ENCODE measurements around the gene IL34.
A peak's percentile ranks its signal among the peaks of the same experiment; 100 is the strongest.

Gene IL34

GRCh38 chr16:70689035-70689969 lies 42.9 kb downstream of the IL34 start:
- no peak for DNase-seq (ENCODE audit: low read depth)

DNA sequence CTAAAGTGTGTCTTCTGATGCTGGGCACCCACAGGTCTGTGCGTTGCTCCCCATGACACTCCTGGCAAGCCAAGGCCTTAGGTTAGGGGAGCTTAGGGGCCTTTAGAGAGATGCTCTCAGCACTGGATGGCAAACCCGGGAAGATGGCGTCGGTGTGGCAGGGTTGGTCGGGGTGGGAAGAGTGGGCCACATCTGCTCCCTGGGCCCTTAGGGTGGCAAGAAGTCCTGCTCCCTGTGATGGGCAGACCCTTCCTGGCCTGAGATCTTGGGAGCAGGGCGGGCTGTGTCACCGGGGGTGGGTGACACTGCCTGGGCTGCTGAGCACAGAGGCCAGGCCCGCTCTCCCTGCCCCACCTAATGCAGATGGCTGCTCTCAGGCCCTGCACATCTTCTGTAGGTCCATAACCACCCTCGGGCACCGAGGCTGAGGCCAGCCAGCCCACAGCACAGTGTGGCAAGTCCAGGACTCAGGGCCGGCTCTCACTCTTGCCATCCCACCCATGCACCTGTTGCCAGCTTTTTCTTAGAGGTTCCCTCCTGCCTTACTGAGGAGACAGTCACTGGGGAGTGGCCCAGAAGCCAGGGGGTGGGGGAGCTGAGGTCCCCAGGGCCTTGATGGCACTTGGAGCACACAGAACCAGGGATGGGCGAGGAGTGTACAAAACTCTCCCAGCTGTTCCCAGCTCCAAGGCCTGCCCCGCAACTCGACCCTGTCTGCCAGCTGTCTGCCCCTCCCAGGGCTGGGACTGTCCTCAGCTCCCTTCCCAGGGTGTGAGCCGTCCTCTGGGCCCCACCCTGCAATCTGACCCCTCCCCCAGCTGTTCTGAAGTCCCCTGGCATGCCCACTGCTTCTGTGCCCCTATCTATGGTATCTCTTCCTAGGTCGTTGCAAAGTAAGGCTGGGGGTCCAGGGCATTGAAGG lies 43.9 kb downstream of the IL34 start:
- DNase-seq (ENCODE audit: low read depth), result no peak

DNA sequence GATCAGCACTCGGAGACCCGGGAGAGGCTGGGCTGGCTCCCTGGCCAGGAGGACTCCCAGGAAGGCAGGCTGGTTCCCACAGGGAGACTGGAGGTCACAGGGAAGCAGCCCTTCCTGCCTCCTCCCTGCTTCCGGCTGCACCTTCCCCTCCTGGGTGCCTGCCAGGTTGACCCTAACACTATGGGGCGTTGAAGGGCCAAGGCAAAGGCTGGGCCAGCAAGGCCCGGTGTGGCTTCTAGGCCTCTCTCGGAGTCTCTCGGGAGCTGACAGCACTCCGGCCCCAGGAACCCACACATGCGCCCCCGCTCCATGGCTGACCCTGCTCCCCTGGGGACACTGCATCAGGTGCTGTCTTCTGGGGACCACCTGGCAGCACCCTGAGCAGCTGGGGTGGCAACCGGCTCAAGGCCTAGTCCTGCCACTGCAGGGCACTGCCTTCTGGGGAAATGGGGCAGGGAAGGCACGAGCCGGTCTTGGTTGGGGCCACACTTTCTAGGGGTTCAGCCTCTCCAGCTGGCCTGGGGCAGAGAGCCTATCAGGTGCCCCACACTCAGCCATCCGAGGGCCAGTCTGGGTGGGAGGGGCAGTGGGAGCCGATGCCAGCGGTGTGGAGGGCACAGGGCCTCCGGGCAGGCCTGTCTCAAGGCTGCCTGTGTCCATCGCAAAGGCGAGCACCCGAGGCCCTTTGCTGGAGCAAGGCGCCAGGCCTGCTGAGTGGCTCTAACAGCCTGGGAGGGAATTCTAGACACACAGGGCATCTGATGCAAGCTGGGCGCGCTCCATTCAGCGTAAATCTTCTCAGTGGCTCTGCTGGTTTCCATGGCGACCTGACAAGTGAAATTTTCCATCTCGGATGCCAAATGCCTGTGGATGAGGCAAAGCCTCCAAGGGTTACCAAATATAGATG lies 45.1 kb downstream of the IL34 start:
- DNase-seq (ENCODE audit: low read depth), result no peak

DNA sequence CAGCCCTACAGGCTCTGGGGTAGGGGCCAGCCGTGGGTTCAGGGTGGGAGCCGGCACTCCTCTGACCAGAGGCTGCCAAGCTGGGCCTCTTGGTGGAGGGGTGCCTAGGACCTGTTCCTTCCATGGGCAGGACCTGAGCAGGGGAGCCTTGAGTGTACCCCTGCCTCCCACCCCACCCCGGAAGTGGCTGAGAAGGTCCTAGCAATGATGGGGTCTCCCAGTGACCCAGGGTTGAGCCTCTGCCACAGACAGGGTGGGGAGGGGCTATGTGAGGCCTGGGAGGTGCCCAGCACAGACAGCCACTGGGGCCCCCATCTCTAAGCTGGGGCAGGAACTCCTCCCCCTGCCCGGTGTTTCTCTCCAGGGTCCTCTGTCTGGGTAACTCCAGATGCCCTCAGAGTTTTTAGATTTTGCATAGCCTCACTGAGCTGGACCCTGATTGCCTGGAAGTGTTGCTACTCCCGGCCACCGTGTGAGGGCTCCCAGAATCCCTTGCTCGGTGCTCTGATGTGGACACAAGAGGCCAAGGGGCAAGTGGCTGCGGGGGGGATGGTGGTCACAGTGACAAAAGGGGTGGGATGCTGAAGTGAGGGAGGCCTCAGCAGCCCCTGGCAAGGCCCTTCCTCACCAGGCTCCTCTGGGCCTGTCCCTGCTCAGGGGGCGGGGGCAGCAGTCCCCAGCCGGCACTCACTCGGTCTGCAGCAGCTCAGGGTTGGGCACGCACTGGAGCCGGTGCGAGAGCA lies 45.9 kb downstream of the IL34 start:
- DNase-seq (ENCODE audit: low read depth), result no peak

DNA sequence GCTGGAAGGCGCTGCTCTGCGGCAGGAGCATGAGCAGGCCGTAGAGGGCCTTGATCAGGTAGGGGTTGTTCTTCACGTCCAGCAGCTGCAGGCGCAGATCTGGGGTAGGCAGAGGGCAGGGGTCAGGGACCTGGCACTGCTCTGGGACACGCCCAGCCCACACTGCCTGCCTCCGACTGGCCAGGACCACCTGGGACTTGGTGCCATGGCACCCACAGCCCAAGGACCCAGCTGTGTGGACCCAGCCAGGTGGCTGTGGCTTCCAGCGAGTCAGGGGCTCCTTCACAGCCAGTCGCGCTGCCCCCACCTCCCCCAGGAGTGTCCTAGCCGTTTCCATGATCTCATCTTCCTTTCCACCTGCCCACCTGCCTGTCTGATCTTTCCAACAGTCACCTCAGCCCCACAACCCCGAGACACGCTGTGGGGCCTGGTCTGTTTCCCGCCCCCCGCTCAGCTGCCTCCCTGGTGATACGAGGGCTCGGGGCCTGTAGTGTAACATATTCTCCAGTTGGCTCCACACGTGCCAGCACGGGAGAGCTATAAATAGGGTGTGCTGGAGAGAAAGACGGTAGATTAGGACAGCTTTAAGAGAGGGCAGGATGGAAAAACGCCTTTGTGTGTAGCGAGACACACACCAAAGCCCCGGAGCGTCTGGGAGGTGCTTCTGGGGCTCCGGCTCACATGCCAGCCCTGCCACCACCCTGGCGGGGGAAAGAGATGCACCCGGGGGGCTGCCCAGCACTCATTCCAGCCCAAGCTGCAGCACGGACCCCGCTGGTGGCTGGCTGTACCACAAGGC lies 46.7 kb downstream of the IL34 start:
- DNase-seq (ENCODE audit: low read depth), result no peak

DNA sequence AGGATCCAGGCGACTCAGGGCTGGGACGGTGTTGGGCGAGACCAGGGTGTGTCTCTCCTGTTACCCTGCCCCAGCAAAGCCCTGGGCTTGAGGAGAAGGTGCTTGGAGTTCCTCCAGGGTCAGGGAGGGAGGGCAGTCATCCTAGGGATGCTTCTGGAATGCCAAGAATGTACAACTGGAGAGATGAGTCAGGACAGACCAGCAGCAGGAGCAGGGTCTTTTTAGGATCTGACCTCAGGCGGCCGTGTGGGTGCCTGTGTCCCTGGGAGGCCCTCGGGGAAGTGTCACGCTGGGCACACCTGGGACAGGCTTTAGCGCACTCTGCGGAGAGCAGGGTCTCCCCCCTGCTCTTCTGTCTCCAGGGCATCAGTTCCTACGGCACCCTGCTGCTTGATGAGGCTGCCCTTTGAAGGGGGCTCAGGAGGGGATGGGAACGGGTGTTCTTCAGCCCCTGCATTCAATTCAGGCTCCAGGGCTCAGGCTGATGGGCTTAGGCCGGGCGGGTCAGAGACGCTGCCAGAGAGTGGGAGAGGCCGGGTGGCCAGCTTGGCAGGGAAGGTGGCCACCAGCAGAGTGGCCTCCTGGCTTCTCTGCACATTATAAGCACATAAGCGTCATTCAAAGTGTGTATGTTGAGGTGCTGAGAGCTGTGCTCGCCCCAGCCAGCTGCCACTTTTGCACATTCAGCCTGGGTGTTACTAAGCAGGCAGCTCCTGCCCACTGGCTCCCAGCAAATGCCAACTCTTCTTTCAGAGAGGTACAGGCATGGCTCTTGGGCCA lies 47.9 kb downstream of the IL34 start:
- DNase-seq (ENCODE audit: low read depth), result peak; percentile 95

GRCh38 chr16:70694868-70695218 lies 48.5 kb downstream of the IL34 start:
- no peak for DNase-seq (ENCODE audit: low read depth)

DNA sequence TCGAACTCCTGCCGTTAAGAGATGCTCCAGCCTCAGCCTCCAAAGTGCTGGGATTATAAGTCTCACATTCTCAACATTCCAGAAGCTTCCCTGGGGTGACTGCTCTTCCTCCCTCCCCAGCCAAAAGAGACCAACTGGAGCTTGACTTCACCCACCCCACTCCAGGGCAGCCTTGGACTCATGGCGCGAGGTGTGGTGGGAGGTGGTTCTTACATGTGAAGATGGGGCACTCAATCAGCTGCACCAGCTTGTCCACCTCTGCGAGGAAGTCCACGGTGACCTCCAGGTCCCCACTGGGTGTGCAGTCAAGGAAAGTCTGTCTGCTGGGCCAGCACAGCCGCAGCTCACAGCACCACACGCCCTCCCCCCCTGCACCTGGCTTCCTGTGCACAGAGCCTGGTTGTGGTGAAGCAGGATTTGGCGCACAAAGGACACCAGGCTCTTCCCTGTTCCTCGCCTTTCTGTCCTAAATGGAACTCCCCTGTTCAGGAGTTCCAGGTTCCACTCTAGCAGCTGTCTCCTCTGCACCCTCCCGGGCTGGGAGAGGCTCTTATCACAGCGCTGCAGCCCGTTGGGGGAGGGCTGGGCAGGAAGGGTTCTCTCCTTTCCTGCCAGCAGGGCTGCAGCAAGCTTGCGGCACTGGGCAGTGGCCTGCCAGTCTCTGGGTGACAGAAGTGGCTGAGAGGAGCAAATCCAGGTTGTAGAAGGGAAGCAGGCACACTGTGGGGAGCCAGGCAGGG lies 49.1 kb downstream of the IL34 start:
- DNase-seq (ENCODE audit: low read depth), result no peak

DNA sequence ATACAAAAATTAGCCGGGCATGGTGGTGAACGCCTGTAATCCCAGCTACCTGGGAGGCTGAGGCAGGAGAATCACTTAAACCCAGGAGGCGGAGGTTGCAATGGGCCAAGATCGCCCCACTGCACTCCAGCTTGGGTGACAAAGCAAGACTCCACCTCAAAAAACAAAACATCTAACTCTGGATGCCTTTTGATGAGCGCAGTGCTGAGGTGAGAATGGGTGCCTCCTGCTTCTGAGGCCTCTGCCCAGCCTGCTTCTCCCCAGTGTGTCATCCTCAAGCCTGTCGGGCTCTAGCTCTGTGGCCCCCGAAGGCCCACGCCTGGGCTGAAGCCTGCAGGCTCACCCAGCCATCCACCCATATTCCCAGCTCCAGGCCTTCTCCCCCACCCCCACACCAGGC lies 50.0 kb downstream of the IL34 start:
- no peak for DNase-seq (ENCODE audit: low read depth)

GRCh38 chr16:70696952-70697593 lies 50.7 kb downstream of the IL34 start:
- no peak for DNase-seq (ENCODE audit: low read depth)

DNA sequence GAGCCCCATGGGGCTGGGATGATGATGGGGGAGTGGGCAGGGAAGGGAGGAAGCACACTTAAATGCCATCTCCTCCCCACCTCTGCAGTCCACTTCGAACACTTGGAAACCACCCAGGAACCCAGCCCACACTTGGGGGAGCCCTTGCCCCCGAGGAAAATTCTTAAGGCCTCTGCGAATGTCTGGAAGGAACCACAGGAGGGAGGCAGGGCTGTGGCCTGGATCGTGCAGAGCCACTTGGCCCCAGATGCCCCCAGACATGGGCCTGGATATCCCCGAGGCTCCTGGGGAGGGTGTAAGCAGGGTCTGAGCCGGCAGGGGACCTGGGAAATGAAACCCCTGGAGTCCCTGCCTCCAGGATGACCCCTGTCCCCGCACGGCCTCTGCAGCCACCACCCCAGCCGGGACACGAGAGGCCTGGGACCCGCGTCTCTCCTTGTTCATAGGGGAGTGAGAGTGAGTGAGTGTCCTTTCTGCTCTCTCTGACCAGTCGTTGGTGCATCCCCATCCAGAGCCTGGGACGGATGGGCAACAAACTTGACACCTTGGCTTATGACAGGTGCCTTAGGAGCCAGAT lies 51.3 kb downstream of the IL34 start:
- no peak for DNase-seq (ENCODE audit: low read depth)

DNA sequence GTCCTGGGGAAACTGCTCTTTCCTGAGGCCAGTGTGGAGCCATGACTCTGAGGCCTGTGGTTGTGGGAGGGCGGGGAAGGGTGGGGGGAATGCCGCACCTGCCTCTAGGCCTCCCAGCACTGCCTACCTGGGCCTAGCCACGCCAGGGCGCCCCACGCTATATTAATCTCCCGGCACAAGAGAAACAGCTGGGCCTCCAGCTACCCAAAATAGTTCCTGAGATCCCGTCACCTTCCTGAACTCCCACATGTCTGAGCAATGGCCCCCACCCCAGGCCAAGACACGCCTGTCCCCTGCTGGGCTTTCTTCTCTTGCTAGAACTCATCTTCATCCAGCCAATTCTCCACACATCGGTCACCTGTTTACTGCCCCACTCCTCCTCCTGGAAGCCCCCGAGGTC lies 52.5 kb downstream of the IL34 start:
- DNase-seq (ENCODE audit: low read depth), result no peak

GRCh38 chr16:70699696-70700095 lies 53.3 kb downstream of the IL34 start:
- DNase-seq (ENCODE audit: low read depth), result no peak

DNA sequence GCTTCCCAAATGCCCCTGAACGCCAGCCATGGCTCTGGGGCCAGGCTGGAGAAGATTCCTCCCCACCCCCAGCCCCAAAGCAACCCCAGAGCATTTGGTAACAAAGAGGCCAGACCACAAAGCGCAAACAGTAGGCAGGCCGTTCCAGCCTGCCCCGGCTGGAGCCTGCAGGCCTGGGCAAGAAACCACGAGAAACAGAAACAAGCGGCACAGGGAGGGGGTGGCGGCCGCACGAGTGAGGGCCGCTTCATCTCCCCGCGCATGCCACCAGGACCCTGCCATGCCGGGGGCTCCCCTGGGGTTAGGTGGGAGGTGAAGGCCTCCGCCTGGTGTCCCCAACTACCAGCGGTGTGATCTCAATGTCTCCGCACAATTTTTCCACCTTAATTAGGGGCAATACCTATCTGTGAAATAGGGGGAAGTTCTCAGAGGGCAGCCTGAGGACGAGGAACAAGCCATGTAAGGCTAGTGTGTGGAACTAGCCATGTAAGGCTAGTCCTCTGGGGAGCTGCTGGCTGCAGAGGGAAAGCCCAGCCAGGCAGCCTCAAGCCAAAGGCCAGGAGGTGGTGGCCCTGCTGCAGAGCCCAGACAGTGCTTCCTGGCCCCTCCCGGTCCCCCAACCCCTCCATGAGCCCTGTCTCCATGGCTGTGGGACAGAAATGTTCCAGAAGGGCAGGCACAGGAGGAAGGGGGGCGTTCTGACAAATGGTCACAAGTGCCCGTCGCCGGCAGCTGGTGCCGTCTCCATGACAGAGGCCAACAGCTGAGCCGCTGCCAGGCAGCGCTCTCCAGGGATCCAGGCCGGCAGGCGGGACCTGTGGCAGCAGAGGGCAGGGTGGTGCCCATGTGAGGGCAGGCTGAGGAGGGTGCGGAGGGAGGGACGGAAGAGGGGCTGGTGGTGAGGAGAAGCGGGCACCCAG lies 54.0 kb downstream of the IL34 start:
- DNase-seq (ENCODE audit: low read depth), result no peak

- DNase-seq (ENCODE audit: low read depth), result no peak
Measured at GRCh38 chr16:70701036-70701435, 54.7 kb downstream of the IL34 start.

GRCh38 chr16:70701596-70701995 lies 55.2 kb downstream of the IL34 start:
- no peak for DNase-seq (ENCODE audit: low read depth)

GRCh38 chr16:70701998-70702397 lies 55.6 kb downstream of the IL34 start:
- no peak for DNase-seq (ENCODE audit: low read depth)

All from HS-27A (cell line).